ENCODE measurements around the gene FILIP1L.

DNA sequence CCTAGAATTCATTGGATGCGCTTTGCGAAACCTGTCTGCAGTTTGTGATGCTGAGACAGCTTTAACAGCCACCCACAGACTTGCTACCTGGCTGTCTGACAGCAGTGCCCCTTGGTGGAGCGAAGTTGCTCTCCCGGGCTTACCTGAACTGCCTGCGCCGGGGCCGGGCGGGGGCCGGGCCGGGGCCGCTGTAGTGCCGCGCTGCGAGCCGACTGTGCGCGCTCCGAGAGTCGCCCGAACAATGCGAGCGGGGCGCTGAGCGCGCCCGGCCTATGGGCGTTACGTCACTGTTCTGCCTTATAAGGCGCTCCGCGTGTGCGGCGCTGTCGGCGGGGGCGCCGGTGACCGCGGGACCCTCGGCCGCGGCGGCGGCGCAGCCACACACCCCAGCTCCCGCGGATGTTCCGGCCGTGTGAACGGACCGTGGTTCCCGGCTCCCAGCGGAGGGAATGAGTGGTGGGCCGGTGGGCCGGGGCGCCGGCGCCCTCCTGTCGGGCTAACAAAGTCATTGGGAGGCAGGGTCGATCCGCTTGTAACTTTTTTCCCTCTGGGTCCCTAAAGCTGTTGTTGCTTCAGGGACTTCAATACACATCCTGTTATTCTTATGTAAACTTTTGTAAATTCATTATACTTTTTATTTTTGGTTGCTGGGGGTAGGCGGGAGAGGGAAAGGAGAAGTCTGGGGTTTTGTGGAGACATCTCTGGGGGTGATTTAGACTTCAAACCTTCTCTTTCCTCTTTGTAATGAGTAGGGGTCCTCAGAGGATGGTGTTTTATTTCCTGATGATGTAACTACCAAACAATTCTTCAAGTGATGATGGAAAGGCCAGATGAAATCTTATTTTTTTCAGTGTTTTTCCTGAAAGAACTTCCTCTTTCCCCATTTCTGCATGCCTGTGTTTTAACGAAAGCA lies 238.1 kb downstream of the FILIP1L start:
- TF ChIP-seq, protein P1, sequence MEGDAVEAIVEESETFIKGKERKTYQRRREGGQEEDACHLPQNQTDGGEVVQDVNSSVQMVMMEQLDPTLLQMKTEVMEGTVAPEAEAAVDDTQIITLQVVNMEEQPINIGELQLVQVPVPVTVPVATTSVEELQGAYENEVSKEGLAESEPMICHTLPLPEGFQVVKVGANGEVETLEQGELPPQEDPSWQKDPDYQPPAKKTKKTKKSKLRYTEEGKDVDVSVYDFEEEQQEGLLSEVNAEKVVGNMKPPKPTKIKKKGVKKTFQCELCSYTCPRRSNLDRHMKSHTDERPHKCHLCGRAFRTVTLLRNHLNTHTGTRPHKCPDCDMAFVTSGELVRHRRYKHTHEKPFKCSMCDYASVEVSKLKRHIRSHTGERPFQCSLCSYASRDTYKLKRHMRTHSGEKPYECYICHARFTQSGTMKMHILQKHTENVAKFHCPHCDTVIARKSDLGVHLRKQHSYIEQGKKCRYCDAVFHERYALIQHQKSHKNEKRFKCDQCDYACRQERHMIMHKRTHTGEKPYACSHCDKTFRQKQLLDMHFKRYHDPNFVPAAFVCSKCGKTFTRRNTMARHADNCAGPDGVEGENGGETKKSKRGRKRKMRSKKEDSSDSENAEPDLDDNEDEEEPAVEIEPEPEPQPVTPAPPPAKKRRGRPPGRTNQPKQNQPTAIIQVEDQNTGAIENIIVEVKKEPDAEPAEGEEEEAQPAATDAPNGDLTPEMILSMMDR (conservative IDR thresholded peaks at IDR 0.05; ENCODE audit: low read length), result no peak
- no peak for TF ChIP-seq EZH2phosphoT487 (IDR thresholded peaks at IDR 0.05; ENCODE audit: borderline replicate concordance, low read depth, low read length)
